Ramos (cell line): ENCODE results near the gene KCNMA1.
"Not testable (repeated sequence)": the region's sequence is repeated elsewhere in the genome, so short reads cannot be mapped to it uniquely, and the experiment has no call there.

Source experiments
- in situ Hi-C: fragments of 300-500 bp; cut with MboI; formaldehyde crosslinking; loops from one replicate; pipeline ENCODE4 v1.14.3; 2022; ENCODE audit warnings: low sequenced_read_pairs; ENCODE audit not compliant: unreplicated experiment

Gene KCNMA1

GRCh38 chr10:77519791-77520190 is 117.8 kb downstream of the KCNMA1 start:
- in situ Hi-C loops = not testable (repeated sequence)

- in situ Hi-C loops = no loop called here
Measured at GRCh38 chr10:77518910-77519274, 118.7 kb downstream of the KCNMA1 start.

- in situ Hi-C loops = no loop called here
Measured at GRCh38 chr10:77518241-77518909, 119.2 kb downstream of the KCNMA1 start.

GRCh38 chr10:77516575-77516974 is 121.0 kb downstream of the KCNMA1 start:
- in situ Hi-C loops = no loop called here

- in situ Hi-C loops = no loop called here
Measured at GRCh38 chr10:77514870-77515269, 122.7 kb downstream of the KCNMA1 start.

GRCh38 chr10:77513781-77514331 is 123.8 kb downstream of the KCNMA1 start:
- in situ Hi-C loops = no loop called here

GRCh38 chr10:77513220-77513619 is 124.4 kb downstream of the KCNMA1 start:
- in situ Hi-C loops = no loop called here

GRCh38 chr10:77512219-77512578 is 125.4 kb downstream of the KCNMA1 start:
- in situ Hi-C loops = no loop called here

DNA sequence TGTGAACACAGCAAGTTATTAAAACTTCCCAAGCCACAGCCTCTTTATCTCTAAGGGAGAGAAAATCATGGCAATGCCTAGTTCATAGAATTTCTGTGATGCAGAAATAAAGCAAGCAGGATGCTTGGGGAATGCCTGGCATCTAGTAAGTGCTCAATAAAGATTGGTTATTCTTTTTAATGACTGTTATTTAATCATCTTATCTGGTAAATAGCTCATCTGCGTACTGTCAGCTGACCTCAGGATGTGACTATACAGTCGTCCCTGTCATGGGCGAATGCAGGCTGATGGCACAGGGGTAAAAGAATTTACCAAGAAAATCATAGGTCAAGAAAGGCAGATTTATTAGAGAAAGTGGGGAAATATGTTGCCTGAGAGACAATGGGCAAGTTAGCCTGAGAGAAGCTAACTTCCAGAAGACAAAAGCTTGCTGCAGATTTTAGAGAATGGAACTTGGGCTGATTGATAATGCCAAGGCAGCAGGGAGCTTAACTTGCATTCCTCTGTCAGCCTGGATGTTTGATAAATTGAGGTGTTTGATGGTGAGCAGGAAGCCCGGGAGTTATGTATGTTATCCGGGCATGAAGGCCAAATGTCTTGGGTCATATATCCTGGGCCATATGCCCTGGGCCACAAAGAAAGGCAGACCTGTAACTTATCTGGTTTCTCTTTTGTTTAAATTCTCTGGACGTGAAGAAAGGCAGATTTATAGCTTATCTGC is 126.0 kb downstream of the KCNMA1 start:
- in situ Hi-C loops = no loop called here

GRCh38 chr10:77510695-77511094 is 126.9 kb downstream of the KCNMA1 start:
- in situ Hi-C loops = no loop called here

GRCh38 chr10:77510294-77510693 is 127.3 kb downstream of the KCNMA1 start:
- in situ Hi-C loops = no loop called here

DNA sequence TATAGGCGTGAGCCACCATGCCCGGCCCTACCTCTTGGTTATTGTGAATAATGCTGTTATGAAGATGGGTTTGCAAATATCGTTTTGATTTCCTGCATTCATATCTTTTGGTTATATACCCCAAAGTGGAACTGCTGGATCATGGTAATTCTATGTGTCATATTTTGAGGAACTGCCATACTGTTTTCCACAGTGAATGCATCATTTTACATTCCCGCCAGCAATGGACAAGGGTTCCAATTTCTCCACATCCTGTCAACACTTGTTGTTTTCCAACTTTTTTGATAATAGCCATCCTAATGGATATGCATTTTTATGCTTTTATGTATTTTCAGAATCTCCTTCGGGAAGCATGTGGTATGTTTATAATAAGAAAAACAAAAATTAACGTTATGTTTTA is 128.2 kb downstream of the KCNMA1 start:
- in situ Hi-C loops = no loop called here

- in situ Hi-C loops = no loop called here
Measured at GRCh38 chr10:77507291-77507880, 130.2 kb downstream of the KCNMA1 start.

DNA sequence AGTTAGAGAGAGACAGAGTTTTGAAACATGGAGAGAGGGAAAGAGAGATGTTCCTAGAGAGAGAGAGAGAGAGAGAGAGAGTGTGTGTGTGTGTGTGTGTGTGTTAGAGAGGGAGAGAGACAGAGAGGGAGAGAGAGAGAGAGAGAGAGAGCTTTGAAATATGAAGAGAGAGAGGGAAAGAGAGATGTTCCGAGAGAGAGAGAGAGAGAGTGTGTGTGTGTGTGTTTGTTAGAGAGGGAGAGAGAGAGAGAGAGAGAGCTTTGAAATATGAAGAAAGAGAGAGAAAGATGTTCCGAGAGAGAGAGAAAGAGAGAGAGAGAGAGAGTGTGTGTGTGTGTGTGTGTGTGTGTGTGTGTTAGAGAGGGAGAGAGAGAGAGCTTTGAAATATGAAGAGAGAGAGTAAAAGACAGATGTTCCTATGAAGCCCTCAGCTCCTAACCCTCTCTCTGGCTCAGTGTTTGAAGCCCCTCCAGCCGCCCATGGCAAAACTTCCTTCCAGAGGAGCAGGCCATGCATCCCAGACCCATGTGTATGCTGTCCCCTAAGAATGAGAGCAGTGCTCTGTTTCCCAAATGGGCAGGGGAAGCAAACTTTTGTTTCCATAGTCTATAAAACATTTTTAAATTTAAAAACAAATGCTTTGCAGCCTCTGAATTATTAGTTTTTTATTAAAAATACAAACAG is 130.9 kb downstream of the KCNMA1 start:
- in situ Hi-C loops = no loop called here

GRCh38 chr10:77505431-77506334 is 131.9 kb downstream of the KCNMA1 start:
- in situ Hi-C loops = no loop called here

- in situ Hi-C loops = no loop called here
Measured at GRCh38 chr10:77504873-77505257, 132.7 kb downstream of the KCNMA1 start.

DNA sequence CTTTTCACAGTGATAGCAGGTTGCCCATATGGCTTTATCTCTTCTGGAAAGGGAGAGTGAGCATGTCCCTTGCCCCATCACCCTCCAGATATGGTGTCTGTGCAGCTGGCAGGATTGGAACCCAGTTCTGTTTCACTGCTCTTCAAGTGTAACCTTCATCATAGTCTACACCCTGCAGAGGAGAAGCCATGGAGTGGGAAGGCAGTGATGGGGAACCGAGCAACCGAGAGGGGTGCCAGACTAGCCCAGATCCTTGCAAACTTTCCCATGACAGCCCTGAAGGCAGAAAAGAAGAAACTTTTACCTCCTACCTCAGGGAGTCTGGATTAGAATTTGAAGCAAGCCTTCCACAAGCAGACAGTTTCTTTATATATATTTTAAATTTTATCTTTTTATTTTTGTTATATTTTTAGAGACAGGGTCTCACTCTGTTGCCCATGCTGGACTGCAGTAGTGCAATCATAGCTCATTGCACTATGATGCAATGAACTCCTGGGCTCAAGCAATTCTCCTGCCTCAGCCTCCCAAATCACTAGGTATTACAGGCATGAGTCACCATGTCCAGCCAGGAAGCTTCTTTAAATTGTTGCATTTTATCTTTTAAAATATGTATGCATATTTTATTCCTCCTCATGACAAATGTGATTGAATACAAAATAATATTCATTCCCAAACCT is 133.3 kb downstream of the KCNMA1 start:
- in situ Hi-C loops = no loop called here

DNA sequence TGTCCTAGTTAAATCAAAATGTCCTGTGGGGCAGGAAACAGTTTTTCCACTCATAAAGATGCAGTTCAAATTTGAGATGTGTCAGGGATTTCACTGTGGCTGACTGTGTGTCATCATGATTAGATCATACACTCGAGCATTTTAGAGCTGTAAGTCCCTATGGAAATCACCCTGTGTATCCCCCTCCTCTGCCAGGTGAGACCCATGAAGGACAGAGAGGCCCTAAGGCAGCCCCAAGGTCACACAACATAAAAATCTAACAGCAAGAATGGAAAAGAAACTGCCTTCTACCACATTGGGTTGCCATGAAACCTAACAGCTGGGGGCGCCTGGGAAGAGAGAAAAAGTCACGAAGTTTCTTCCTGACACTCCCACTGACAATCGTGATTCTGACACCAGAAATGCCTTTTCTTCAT is 135.8 kb downstream of the KCNMA1 start:
- in situ Hi-C loops = no loop called here

DNA sequence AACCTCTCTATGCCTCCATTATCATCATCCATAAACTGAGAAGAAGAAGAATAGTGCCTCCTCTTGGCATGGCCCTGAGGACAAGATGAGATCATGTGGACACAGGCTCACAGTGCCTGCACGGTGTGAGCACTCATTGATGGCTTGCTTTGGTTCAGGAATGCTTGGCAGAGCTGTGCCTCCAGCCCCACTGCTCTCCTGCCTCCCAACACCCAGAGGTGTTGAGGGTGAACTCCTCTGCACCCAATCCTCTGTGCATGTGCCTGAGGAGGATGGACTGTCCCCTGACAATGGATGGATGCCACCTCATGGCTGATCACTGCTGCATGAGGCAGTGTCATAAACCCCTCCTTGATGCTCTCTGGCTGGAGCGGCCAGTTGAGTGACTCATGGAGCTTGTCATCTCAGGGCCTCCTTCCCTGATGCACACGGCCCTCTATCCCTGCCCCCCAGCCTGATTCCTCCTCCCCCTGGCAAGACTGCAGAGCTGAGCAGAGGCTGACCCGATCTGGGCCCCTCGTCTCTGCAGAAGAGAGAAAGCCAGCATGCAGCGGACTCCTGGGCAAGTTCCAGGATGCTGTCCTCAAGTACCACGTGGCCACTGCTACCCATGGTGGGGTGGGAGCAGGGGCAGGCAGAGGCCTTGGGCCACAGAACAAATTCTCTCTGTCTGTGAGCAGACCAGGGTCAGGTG is 136.3 kb downstream of the KCNMA1 start:
- in situ Hi-C loops = no loop called here
